GM18526 (cell line): Measurements from ENCODE around the gene LLCFC1.

Source experiments
- POLR2A ChIP-seq: IDR thresholded peaks from 3 replicates; pipeline ENCODE4 v1.6.1; 2011; ENCODE audit not compliant: insufficient read length; ENCODE audit errors: extremely low read depth

LLCFC1 gene

DNA sequence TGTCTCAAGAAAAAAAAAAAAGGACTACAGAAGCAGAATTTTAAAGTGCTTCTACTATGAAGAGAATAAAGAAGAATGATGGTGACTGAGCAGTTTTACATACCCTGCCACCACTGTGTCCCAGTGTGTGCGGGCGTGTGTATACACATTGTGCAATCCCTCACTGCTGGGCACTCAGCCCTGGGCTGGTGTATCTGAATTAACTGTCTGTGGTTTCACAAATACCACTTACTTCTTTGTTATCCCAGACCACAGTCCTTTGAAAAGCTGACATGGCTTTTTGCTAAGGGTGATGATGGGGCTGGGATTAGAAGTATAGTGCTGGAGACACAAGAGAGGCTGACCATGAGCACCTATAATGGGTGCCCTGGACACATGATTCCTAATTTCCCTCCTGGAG is 32.6 kb upstream of the LLCFC1 start:
- no peak for TF ChIP-seq POLR2A

GRCh38 chr7:142908290-142908689 is 31.0 kb upstream of the LLCFC1 start:
- no peak for TF ChIP-seq POLR2A

GRCh38 chr7:142908921-142909890 is 30.1 kb upstream of the LLCFC1 start:
- TF ChIP-seq POLR2A: no peak

- no peak for TF ChIP-seq POLR2A
These were observed 29.3 kb upstream of the LLCFC1 start for GRCh38 chr7:142910031-142910433.

- no peak for TF ChIP-seq POLR2A
These were observed 28.8 kb upstream of the LLCFC1 start for GRCh38 chr7:142910481-142910880.

- TF ChIP-seq POLR2A: no peak
These were observed 26.2 kb upstream of the LLCFC1 start for GRCh38 chr7:142913051-142913450.

DNA sequence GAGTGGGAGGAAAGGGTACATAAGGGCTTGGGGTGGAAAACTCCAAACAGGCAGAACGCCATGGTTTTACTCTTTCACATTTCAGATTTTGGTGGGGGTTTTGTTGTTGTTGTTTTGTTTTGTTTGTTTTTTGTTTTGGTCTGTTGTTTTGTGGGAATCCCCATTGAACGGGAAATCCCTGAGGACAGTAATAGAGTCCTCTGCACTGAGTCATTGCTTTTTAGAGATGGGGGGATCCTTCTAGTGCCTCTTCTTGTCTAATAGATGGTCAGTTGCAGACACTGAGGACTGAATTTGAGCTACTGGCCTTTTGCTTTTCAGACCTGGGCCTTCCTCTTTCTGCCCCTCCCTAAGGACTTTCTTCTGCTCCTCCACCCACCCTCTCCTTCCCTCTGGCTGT is 25.7 kb upstream of the LLCFC1 start:
- no peak for TF ChIP-seq POLR2A

- TF ChIP-seq POLR2A: no peak
These were observed 25.2 kb upstream of the LLCFC1 start for GRCh38 chr7:142914121-142914520.

GRCh38 chr7:142915315-142915714 is 24.0 kb upstream of the LLCFC1 start:
- TF ChIP-seq POLR2A: no peak

DNA sequence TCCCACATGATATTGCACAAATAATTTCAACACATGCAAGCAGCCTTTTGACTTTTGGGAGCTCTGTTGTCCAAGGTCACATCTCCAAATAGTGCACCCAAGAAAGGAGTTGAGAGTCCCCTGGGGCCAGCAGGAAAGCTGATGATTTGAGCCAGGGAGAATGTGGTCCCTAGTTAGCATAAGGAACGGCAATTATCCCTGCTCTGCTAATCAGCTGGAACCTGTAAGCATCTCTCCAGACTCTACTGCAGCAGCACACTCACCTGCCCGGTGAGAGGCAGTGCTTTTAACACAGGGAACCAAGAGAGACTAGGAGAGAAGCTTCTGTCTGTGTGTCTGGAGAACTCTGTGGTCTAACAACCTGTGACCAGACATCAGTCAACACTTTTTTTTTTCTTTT is 22.8 kb upstream of the LLCFC1 start:
- no peak for TF ChIP-seq POLR2A

DNA sequence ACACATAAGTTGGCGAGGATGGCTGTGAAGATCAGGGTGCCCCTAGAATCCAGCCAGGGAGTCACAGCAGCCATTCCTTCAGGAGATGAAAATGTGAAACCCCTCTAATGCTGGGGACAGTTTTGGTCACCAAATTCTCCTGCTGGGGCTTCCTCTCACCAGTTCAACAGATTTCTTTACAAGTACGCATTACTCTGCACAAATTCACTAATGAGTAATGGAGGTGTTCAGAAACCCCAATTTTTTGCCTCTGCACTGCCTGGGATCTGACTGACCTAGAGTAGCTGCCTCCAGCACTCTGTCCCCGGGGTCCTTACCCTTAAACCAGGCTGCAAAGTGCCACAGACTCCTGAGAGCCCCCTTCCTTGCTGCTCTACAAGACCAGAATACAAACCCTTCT is 21.8 kb upstream of the LLCFC1 start:
- TF ChIP-seq POLR2A: no peak

DNA sequence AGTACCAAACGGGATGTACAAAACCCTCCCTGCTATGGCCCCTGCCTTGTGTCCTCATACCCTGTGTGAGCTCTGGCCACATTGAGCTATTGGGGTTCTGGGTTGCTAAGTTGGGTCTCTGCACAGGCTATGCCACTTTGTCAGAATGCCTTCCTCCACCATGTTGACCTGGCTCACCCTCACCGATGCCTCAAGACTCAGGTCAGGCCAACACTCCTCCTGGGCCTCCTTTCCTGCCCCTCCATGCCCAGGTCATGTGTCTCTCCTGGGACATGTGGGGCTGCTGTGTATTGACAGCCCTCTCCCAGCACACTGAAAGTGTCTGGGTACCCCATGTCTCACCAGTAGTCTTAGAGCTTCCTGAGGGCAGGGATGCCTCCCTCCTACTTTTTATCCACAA is 20.4 kb upstream of the LLCFC1 start:
- TF ChIP-seq POLR2A: no peak

DNA sequence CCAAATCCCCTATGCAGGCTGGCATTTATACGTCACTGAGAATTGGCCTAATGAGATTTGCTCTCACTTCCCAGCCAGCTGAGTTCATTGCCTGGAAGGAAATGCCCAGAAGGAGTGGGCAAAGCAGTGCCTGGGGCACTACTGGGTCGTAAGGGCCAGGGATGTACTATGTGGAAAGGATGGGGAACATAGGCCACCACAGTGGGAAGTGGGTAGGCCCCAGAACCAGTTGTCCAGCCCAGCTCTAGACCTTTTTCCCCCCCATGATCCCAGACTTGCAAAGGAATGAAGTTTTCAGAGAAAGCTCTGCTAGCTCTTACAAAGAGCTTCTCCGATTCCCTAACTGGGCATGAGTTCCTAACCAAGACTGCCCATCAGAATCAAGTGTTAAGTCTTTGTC is 19.6 kb upstream of the LLCFC1 start:
- no peak for TF ChIP-seq POLR2A

DNA sequence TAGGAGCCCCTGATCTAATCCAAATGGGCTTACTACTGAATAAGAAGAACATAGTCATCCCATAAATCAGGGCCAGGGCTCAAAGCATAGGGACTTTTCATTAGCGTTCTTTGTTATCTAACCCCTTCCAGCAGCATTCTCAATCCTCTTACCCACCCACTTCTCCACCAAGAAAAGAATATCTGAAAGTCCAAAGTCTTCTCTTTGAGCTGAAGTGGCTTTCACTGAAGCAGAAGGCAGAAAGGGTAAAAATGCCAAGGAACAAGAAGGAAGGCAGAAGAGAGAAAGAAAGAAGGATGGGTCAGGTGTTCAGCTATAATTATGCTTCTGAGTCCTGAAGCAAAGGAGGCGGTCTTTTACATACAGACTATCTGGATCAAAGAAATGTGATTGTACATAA is 15.9 kb upstream of the LLCFC1 start:
- no peak for TF ChIP-seq POLR2A

- TF ChIP-seq POLR2A: no peak
These were observed 13.9 kb upstream of the LLCFC1 start for GRCh38 chr7:142925413-142925812.

- TF ChIP-seq POLR2A: no peak
These were observed 12.1 kb upstream of the LLCFC1 start for GRCh38 chr7:142927085-142927745.
